ENCODE results near the gene CHAF1A. TPM values are rescaled to one million over a fixed set of nuclear protein-coding genes. Genes with fewer than 3 reads are reported as not detected.

The CHAF1A gene
- total RNA-seq, 1 experiment from 2014 or later = 161 TPM

DNA sequence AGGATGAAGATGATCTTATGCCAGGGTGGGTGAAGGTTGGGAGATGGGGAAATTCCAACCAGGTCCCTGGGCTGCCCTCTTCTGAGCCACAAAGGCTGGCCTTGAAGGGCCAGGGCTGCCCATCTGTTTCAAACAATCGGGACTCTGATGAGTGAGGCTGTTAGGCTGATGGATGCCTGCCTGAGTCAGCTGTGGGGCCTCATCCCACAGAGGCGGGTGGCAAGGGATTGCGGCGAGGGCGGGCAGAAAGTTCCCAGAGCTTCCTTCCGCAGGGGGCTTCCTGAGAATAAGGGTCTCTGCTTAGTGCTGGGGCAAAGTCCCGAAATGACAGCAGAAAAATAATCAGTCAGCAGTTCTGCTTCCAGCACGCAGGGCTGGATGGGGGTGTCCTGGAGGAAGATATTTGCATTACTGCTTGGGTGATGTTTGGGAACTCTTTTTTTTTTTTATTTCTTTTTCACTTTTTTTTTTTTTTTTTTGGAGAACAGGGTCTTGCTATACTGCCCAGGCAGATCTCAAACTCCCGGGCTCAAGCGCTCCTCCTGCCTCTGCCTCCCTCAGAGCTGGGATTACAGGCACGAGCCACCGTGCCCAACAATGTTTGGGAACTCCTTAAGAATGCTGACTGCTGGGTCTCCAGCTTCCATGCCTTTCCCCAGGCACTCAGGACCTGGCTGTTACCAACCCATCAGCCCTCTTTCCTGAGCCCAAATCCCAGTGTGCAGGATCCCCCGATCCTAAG is 16.2 kb upstream of the CHAF1A start:
- no peak for ATAC-seq
- peaks cover 30% of the 10 kb centered on the region for H3K4me1 Mint-ChIP-seq
- no peaks in the 10 kb centered on the region; the same call in 1 of the 2 replicates for H3K27me3 Mint-ChIP-seq (ENCODE audit: low read depth)
- peaks cover 3% of the 10 kb centered on the region for H3K36me3 Mint-ChIP-seq
- no peak overlapping the region for H3K4me3 Mint-ChIP-seq
- POLR2A ChIA-PET = no interaction called here
- 0 out of 2 replicates have a peak, but pooled peaks have one; percentile 22 for TF ChIP-seq ZNF121 (CRISPR knock-in tag; IDR thresholded peaks at IDR 0.05)
- no peak for TF ChIP-seq EMX1 (CRISPR knock-in tag; IDR thresholded peaks at IDR 0.05)
- TF ChIP-seq, protein P1, sequence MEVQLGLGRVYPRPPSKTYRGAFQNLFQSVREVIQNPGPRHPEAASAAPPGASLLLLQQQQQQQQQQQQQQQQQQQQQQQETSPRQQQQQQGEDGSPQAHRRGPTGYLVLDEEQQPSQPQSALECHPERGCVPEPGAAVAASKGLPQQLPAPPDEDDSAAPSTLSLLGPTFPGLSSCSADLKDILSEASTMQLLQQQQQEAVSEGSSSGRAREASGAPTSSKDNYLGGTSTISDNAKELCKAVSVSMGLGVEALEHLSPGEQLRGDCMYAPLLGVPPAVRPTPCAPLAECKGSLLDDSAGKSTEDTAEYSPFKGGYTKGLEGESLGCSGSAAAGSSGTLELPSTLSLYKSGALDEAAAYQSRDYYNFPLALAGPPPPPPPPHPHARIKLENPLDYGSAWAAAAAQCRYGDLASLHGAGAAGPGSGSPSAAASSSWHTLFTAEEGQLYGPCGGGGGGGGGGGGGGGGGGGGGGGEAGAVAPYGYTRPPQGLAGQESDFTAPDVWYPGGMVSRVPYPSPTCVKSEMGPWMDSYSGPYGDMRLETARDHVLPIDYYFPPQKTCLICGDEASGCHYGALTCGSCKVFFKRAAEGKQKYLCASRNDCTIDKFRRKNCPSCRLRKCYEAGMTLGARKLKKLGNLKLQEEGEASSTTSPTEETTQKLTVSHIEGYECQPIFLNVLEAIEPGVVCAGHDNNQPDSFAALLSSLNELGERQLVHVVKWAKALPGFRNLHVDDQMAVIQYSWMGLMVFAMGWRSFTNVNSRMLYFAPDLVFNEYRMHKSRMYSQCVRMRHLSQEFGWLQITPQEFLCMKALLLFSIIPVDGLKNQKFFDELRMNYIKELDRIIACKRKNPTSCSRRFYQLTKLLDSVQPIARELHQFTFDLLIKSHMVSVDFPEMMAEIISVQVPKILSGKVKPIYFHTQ (CRISPR knock-in tag; IDR thresholded peaks at IDR 0.05) = no peak
- no peak for TF ChIP-seq SOX15 (CRISPR knock-in tag; IDR thresholded peaks at IDR 0.05)
- H3K27ac Mint-ChIP-seq = no peak overlapping the region
- DNase-seq (ENCODE audit: low spot score) = no peak
- CTCF ChIA-PET = interaction anchor here (0.7 to 2.1 kb wide), 5 partner anchors 14 to 119 kb away, joined by 3 to 5 read pairs (median 3); partner anchors contain the start of gene SH3GL1
- no peaks in the 10 kb centered on the region for H3K9me3 Mint-ChIP-seq

GRCh38 chr19:4388337-4389063 is 13.9 kb upstream of the CHAF1A start:
- Mint-ChIP-seq H3K27ac (no peak overlapping the region), H3K27me3 (ENCODE audit: low read depth) (no peaks in the 10 kb centered on the region; the same call in 1 of the 2 replicates), H3K4me3 (no peak overlapping the region), H3K9me3 (no peaks in the 10 kb centered on the region), H3K4me1 (peaks cover 39% of the 10 kb centered on the region), H3K36me3 (peaks cover 3% of the 10 kb centered on the region)
- DNase-seq (ENCODE audit: low spot score) (no peak), ATAC-seq (no peak)
- CTCF ChIA-PET = interaction anchor here (0.9 to 5.3 kb wide), 9 partner anchors 12 to 121 kb away, joined by 3 to 48 read pairs (median 5); partner anchors contain the start of genes CHAF1A and SH3GL1
- POLR2A ChIA-PET = no interaction called here
- no peak for TF ChIP-seq ZNF425 (CRISPR knock-in tag; conservative IDR thresholded peaks at IDR 0.05)

DNA sequence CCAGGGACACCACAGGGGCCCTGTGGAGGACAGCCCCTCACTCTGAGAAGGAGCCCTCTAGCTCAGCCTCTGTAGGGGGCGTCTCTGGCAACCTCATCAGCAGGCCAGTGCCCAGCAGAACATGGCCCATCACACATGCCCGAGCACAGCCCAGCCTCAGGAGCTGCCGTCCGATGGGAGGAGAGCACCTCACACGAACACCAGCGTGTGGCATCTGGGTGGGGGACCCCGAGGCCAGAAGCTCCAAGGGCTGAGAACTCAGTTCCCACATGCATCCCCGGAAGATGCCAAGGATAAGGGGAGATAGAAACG is 13.4 kb upstream of the CHAF1A start:
- peaks cover 42% of the 10 kb centered on the region for H3K4me1 Mint-ChIP-seq
- H3K4me3 Mint-ChIP-seq = no peak overlapping the region
- DNase-seq (ENCODE audit: low spot score) = no peak
- H3K27ac Mint-ChIP-seq = peak overlapping the region; percentile 83
- no peaks in the 10 kb centered on the region; the same call in 1 of the 2 replicates for H3K27me3 Mint-ChIP-seq (ENCODE audit: low read depth)
- H3K36me3 Mint-ChIP-seq = peaks cover 3% of the 10 kb centered on the region
- ATAC-seq = no peak
- ChIA-PET CTCF (interaction anchor here (0.6 to 5.3 kb wide), 8 partner anchors 10 to 122 kb away, joined by 3 to 48 read pairs (median 5); partner anchors contain the start of genes CHAF1A and SH3GL1), POLR2A (interaction anchor here (0.6 kb wide), 1 partner anchor 13 kb away, joined by 3 read pairs; no protein-coding TSS in a partner anchor)
- no peaks in the 10 kb centered on the region for H3K9me3 Mint-ChIP-seq
- TF ChIP-seq RELA (CRISPR knock-in tag; IDR thresholded peaks at IDR 0.05; ENCODE audit: borderline replicate concordance) = no peak
- TF ChIP-seq, protein P2, sequence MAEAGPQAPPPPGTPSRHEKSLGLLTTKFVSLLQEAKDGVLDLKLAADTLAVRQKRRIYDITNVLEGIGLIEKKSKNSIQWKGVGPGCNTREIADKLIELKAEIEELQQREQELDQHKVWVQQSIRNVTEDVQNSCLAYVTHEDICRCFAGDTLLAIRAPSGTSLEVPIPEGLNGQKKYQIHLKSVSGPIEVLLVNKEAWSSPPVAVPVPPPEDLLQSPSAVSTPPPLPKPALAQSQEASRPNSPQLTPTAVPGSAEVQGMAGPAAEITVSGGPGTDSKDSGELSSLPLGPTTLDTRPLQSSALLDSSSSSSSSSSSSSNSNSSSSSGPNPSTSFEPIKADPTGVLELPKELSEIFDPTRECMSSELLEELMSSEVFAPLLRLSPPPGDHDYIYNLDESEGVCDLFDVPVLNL (CRISPR knock-in tag; IDR thresholded peaks at IDR 0.05; ENCODE audit: borderline replicate concordance, low read depth) = no peak
- TF ChIP-seq, protein P3, sequence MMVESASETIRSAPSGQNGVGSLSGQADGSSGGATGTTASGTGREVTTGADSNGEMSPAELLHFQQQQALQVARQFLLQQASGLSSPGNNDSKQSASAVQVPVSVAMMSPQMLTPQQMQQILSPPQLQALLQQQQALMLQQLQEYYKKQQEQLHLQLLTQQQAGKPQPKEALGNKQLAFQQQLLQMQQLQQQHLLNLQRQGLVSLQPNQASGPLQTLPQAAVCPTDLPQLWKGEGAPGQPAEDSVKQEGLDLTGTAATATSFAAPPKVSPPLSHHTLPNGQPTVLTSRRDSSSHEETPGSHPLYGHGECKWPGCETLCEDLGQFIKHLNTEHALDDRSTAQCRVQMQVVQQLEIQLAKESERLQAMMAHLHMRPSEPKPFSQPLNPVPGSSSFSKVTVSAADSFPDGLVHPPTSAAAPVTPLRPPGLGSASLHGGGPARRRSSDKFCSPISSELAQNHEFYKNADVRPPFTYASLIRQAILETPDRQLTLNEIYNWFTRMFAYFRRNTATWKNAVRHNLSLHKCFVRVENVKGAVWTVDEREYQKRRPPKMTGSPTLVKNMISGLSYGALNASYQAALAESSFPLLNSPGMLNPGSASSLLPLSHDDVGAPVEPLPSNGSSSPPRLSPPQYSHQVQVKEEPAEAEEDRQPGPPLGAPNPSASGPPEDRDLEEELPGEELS (CRISPR knock-in tag; IDR thresholded peaks at IDR 0.05) = no peak
- no peak for TF ChIP-seq RORB (CRISPR knock-in tag; IDR thresholded peaks at IDR 0.05)
- TF ChIP-seq ESRRA (CRISPR knock-in tag; IDR thresholded peaks at IDR 0.05; ENCODE audit: borderline replicate concordance) = no peak
- no peak for TF ChIP-seq GABPB1 (CRISPR knock-in tag; IDR thresholded peaks at IDR 0.05)
- TF ChIP-seq, protein P4, sequence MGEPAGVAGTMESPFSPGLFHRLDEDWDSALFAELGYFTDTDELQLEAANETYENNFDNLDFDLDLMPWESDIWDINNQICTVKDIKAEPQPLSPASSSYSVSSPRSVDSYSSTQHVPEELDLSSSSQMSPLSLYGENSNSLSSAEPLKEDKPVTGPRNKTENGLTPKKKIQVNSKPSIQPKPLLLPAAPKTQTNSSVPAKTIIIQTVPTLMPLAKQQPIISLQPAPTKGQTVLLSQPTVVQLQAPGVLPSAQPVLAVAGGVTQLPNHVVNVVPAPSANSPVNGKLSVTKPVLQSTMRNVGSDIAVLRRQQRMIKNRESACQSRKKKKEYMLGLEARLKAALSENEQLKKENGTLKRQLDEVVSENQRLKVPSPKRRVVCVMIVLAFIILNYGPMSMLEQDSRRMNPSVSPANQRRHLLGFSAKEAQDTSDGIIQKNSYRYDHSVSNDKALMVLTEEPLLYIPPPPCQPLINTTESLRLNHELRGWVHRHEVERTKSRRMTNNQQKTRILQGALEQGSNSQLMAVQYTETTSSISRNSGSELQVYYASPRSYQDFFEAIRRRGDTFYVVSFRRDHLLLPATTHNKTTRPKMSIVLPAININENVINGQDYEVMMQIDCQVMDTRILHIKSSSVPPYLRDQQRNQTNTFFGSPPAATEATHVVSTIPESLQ (CRISPR knock-in tag; IDR thresholded peaks at IDR 0.05) = no peak
- TF ChIP-seq CBFB (CRISPR knock-in tag; IDR thresholded peaks at IDR 0.05; ENCODE audit: low read depth) = no peak
- TF ChIP-seq ETV6 (CRISPR knock-in tag; IDR thresholded peaks at IDR 0.05) = no peak
- TF ChIP-seq, protein P5, sequence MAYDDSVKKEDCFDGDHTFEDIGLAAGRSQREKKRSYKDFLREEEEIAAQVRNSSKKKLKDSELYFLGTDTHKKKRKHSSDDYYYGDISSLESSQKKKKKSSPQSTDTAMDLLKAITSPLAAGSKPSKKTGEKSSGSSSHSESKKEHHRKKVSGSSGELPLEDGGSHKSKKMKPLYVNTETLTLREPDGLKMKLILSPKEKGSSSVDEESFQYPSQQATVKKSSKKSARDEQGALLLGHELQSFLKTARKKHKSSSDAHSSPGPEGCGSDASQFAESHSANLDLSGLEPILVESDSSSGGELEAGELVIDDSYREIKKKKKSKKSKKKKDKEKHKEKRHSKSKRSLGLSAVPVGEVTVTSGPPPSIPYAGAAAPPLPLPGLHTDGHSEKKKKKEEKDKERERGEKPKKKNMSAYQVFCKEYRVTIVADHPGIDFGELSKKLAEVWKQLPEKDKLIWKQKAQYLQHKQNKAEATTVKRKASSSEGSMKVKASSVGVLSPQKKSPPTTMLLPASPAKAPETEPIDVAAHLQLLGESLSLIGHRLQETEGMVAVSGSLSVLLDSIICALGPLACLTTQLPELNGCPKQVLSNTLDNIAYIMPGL (CRISPR knock-in tag; IDR thresholded peaks at IDR 0.05) = no peak
